GM13976 (cell line): ENCODE results near the gene UBAC2.
A peak's percentile ranks its signal among the peaks of the same experiment; 100 is the strongest.
"Not testable (repeated sequence)": the region's sequence is repeated elsewhere in the genome, so short reads cannot be mapped to it uniquely, and the experiment has no call there.

Experiments used
- DNase-seq: peaks from one replicate; pipeline ENCODE4 v3.0.0; 2012; ENCODE audit warnings: low spot score
- in situ Hi-C: fragments of 300-500 bp; cut with MboI; formaldehyde crosslinking; loops from one replicate; pipeline ENCODE4 v1.12.0; 2022; ENCODE audit warnings: low sequenced_read_pairs, mixed read lengths, inconsistent platforms; ENCODE audit not compliant: unreplicated experiment
- TF ChIP-seq, protein P1 (sequence below): IDR thresholded peaks from 2 replicates; pipeline ENCODE4 v1.5.1; 2012; ENCODE audit warnings: borderline replicate concordance, mild to moderate bottlenecking; ENCODE audit not compliant: insufficient read depth; ENCODE audit errors: extremely low read depth, missing control alignments, control extremely low read depth

Gene UBAC2

DNA sequence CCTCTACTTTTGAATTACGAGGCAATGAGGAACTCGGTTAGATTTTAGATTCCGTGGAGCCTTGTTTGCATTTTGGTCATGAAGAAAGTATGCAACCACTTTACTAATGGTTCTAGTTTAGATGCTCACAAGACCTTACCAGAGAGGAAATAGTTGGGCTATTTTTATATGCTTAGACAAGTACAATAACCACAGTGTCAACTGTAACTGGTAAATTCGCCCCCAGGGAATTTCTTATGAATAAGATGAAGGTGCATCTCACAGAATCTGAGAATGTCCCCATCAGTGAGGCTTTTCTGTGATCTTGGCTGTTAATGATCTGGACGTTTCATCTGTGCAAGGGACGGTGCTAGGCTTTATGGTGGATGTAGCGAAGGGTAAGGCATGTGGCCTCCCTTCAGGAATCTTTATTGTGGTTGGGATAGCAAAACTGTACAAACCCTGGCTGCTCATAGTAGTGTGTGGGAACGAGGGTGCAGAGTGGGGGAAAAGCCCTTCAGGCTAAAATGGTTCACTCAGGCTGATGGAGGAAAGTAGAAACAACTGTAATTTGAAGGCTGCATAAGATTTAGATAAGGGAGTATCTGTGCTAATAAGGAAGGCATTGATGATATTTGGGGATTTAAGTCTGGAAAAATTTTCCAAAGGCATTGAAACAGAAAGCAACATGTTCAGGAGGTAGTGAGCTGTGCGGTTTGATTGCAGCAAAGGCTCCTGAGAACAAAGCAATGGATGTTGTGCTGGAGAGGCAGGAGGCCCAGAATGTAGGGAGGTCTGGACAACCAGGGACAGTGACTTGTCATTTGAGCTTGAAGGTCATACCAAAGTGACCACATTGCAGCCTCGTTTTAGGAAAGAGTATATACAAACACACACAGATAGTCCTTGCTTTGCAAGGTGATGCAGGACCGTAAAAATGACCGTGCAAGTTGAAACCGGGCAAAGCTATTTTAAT lies 28.4 kb downstream of the UBAC2 start:
- DNase-seq: peak; percentile 73
- TF ChIP-seq, protein P1, sequence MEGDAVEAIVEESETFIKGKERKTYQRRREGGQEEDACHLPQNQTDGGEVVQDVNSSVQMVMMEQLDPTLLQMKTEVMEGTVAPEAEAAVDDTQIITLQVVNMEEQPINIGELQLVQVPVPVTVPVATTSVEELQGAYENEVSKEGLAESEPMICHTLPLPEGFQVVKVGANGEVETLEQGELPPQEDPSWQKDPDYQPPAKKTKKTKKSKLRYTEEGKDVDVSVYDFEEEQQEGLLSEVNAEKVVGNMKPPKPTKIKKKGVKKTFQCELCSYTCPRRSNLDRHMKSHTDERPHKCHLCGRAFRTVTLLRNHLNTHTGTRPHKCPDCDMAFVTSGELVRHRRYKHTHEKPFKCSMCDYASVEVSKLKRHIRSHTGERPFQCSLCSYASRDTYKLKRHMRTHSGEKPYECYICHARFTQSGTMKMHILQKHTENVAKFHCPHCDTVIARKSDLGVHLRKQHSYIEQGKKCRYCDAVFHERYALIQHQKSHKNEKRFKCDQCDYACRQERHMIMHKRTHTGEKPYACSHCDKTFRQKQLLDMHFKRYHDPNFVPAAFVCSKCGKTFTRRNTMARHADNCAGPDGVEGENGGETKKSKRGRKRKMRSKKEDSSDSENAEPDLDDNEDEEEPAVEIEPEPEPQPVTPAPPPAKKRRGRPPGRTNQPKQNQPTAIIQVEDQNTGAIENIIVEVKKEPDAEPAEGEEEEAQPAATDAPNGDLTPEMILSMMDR: no peak
- in situ Hi-C loops: no loop called here

DNA sequence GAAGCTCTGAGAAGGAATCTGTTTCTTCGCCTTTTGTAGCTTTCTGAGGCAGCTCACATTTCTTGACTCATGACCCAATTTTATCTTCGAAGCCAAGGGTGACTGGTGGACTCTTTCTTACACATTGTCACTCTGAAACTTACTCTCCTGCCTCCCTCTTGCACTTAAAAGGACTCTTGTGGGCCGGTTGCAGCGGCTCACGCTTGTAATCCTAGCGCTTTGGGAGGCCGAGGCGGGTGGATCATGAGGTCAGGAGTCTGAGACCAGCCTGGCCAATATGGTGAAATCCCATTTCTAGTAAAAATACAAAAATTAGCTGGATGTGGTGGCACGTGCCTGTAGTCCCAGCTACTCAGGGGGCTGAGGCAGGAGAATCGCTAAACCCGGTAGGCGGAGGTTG lies 29.9 kb downstream of the UBAC2 start:
- DNase-seq, in situ Hi-C loops: not testable (repeated sequence)

DNA sequence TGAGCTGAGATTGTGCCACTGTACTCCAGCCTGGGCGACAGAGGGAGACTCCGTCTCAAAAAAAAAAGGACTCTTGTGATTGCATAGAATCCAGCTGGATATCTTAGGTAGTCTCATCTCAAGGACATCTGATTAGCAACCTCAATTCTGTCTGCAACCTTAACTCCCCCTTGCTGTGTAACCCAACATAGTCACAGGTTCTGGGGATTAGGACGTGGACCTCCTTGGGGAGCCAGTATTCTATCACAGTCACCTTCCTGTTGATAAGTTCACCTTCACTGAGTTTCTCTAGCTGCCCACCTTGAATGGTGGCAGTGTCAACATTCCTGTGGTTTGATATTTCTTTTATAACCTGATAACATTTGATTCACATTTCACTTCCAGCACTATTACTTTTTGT lies 30.3 kb downstream of the UBAC2 start:
- in situ Hi-C loops: no loop called here
- TF ChIP-seq, protein P1: no peak
- DNase-seq: no peak

DNA sequence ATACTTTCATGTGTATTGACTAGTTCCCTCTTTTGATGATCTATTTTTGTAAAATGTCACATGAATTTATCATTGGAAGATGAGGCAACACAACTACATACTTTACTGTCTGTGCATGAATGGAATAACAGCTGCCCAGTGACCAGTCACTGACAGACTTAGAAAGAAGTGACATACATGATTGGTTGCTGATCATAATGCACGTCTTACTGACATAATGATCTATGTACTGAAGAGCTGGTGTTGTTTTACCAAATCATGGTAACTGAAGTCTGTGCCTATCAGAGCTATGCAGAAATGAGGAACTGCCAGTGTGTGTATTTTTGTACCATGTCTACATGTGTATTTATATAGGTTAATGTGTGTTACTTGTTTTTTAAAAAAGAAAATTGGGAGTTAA lies 31.1 kb downstream of the UBAC2 start:
- in situ Hi-C loops: no loop called here
- TF ChIP-seq, protein P1: no peak
- DNase-seq: no peak

DNA sequence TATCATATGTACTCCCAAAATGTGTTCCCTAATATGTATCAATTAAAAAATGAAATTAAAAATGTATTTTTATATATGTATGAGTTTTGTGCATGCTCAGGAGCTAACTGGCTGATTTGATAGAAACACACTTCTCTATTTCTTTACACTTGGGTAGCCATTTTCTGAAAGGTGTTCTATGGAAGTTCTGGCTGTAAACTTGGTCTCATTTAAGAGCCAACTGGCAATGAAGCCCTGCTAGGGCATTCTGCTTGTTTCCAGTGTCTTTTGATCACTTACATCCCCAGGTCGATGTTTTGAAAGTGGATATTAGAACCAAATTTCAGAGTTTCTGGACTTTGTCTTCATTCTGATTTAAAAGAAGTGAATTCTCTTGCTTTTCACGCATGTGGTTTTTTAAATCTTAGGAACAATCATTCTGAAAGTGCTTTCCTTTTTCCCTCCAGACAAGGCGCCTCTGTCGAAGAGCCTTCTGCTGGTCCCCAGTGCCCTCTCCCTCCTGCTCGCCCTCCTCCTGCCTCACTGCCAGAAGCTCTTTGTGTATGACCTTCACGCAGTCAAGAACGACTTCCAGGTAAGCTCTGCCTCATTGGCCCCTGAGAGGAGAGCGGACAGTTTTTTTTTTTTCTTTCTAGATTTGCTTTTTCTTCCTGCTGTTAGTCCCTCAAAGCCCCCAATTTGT lies 37.5 kb downstream of the UBAC2 start:
- in situ Hi-C loops: no loop called here
- DNase-seq: no peak
- TF ChIP-seq, protein P1: no peak

DNA sequence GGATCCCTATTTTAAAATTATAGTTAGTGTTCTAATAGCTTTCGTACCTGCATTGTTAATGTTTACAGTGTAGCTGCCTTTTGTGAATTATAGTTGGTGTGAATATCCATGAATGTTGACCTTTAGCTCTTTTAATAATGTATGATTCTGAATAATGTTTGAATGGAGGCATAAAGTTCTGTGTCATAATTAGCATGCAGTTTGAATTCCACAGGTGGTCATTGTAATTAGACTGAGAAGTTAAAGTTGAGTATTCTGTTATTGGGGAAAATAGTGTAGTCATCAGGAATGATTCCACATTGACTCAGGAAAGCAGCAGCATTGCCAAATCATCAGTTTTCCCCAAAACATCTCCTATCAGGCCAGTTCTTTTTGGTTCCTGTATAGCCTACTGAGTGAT lies 45.4 kb downstream of the UBAC2 start:
- DNase-seq: no peak
- in situ Hi-C loops: no loop called here
- TF ChIP-seq, protein P1: no peak

DNA sequence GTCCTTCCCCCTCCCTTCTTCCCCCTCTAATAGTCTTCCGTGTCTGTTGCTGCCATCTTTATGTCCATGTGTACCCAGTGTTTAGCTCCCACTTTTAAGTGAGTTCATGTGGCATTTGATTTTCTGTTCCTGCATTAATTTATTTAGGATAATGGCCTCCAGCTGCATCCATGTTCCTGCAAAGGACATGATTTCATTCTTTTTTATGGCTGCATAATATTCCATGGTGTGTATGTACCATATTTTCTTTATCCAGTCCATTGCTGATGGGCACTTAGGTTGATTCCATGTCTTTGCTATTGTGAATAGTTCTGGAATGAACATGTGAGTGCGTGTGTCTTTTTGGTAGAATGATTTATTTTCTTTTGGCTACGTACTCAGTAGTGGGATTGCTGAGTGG lies 48.5 kb downstream of the UBAC2 start:
- in situ Hi-C loops, DNase-seq: not testable (repeated sequence)

DNA sequence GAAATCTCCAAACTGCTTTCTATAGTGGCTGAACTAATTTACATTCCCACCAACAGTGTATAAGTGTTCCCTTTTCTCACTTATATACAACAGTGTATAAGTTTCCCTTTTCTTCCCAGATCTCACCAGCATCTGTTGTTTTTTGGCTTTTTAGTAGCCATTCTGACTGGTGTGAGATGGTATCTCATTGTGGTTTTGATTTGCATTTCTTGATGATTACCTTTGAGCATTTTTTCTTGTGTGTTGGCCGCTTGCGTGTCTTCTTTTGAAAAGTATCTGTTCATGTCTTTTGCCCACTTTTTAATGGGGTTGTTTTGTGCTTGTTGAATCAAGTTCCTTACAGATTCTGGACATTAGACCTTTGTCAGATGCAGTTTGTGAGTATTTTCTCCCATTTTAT lies 49.0 kb downstream of the UBAC2 start:
- DNase-seq, in situ Hi-C loops: not testable (repeated sequence)
